A673 (cell line): ENCODE results near the gene KMT2C.

ENCODE experiments used
- CTCF ChIP-seq: fragments of 300-800, 200-600 bp; sonication (generic); conservative IDR thresholded peaks from 2 replicates; pipeline ENCODE4 v1.5.1; 2017; ENCODE audit warnings: low read depth, mild to moderate bottlenecking, antibody characterized with exemption, low read length, moderate library complexity, mixed read lengths
- EZH2 ChIP-seq: fragments of 200-600 bp; sonication (generic); IDR thresholded peaks from 2 replicates; pipeline ENCODE4 v1.6.1; 2017; ENCODE audit warnings: borderline replicate concordance, low read depth, mild to moderate bottlenecking, mixed read lengths, antibody characterized with exemption, low read length; ENCODE audit not compliant: poor library complexity, severe bottlenecking

DNA sequence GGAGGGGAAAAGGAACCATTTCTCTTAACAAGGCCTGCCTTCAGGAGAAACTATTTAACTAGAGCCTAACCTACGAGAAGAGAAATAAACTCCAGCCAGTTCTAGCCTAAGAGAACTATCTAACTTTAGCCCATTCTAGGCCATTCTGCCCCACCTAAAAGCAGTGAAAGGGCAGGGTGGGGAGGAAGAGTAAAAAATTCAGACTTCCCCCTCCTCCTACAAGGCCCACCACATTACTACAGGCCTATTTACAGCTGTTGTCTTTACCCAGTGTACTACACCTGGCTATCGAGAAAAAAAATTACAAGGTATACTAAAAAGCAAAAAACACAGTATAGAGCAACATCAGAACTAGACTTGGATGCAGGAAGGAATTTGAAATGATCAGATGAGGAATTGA lies 93.0 kb downstream of the KMT2C start:
- TF ChIP-seq CTCF (no peak), EZH2 (no peak)
